ENCODE measurements around the gene MTIF2. TPM values are rescaled to one million over a fixed set of nuclear protein-coding genes. Genes with fewer than 3 reads are reported as not detected.
"Not testable (repeated sequence)": the region's sequence is repeated elsewhere in the genome, so short reads cannot be mapped to it uniquely, and the experiment has no call there.

Gene MTIF2
- total RNA-seq, 2 donors from 2014 or later = 33.9 to 39.4 TPM

DNA sequence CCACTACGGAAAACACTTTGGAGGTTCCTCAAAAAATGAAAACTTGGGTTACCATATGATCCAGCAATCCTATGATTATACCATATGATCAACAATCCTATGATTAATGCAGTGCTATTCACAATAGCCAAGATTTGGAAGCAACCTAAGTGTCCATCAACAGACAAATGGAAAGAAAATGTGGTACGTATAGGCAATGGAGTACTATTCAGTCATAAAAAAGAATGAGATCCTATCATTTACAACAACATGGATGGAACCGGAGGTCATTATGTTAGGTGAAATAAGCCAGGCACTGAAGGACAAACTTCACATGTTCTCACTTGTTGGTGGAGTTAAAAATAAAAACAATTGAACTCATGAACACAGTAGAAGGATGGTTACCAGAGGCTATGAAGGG, 64.5 kb downstream of the MTIF2 start:
- H3K27me3 Mint-ChIP-seq = no peaks in the 10 kb centered on the region
- H3K9me3 Mint-ChIP-seq = peaks cover 2% of the 10 kb centered on the region
- H3K27ac Mint-ChIP-seq = no peak overlapping the region
- no peak overlapping the region for H3K4me3 Mint-ChIP-seq
- DNase-seq (ENCODE audit: low spot score) = no peak
- no peaks in the 10 kb centered on the region for H3K4me1 Mint-ChIP-seq (ENCODE audit: low read depth in 2 of 2)
- H3K36me3 Mint-ChIP-seq = peaks cover 23% of the 10 kb centered on the region
- ATAC-seq = no peak

DNA sequence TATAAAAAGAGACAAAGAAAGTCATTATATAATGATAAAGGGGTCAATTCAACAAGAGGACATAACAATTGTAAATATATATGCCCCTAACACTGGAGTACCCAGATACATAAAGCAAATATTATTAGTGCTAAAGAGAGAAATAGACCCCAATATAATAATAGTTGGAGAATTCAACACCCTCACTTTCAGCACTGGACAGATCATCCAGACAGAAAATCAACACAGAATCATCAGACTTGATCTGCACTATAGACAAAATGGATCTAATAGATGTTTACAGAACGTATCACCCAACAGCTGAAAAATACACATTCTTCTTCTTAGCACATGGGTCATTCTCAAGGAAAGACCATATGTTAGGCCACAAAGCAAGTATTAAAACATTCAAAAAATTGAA, 68.6 kb downstream of the MTIF2 start:
- Mint-ChIP-seq H3K4me3 (no peak overlapping the region), H3K27ac (no peak overlapping the region), H3K4me1 (ENCODE audit: low read depth in 2 of 2) (no peaks in the 10 kb centered on the region), H3K9me3 (peaks cover 4% of the 10 kb centered on the region), H3K36me3 (peaks cover 35% of the 10 kb centered on the region), H3K27me3 (no peaks in the 10 kb centered on the region)
- ATAC-seq (no peak), DNase-seq (ENCODE audit: low spot score) (no peak)

DNA sequence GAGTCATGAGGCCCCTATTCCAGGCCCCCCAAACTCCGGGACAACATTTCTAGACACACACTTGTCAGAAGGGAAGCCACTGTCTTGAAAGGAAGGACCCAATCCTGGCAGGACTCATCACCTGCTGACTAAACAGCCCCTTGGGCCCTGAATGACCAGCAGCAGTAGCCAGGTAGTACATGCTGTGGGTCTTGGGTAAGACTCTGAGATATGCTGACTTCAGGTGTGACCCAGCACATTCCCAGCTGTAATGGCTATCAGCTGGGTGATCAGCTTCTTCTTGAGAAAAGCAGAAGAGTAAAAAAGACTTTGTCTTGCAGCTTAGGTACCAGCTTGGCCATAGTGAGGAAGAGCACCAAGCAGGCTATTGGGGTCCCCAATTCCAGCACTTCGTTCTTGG, 72.5 kb downstream of the MTIF2 start:
- DNase-seq (ENCODE audit: low spot score) = no peak
- no peak overlapping the region for H3K27ac Mint-ChIP-seq
- ATAC-seq = no peak
- H3K27me3 Mint-ChIP-seq = no peaks in the 10 kb centered on the region
- no peaks in the 10 kb centered on the region for H3K4me1 Mint-ChIP-seq (ENCODE audit: low read depth in 2 of 2)
- H3K9me3 Mint-ChIP-seq = peaks cover 4% of the 10 kb centered on the region
- H3K4me3 Mint-ChIP-seq = no peak overlapping the region
- peaks cover 33% of the 10 kb centered on the region for H3K36me3 Mint-ChIP-seq

DNA sequence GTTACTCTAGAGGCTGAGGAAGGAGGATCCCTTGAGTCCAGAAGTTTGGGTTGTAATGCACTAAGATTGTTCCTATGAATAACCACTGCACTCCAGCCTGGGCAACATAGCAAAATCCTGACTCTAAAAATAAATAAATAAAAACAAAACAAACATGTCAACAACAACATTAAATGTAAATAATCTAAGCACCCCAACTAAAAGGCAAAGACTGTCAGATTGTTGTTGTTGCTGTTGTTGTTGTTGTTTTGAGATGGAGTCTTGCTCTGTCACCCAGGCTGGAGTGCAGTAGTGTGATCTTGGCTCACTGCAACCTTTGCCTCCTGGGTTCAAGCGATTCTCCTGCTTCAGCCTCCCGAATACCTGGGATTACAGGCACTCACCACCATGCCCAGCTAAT, 77.1 kb downstream of the MTIF2 start:
- DNase-seq (ENCODE audit: low spot score); H3K4me3 Mint-ChIP-seq; H3K4me1 Mint-ChIP-seq (ENCODE audit: low read depth in 2 of 2); H3K27ac Mint-ChIP-seq; H3K9me3 Mint-ChIP-seq; ATAC-seq; H3K27me3 Mint-ChIP-seq: not testable (repeated sequence)
- peaks cover 12% of the 10 kb centered on the region for H3K36me3 Mint-ChIP-seq

- H3K4me1 Mint-ChIP-seq (ENCODE audit: low read depth in 2 of 2); H3K27me3 Mint-ChIP-seq: not testable (repeated sequence)
Observed at GRCh38 chr2:55186837-55187236, 82.2 kb downstream of the MTIF2 start.

More at GRCh38 chr2:55186837-55187236, 82.2 kb downstream of the MTIF2 start:
- not testable (repeated sequence) for DNase-seq (ENCODE audit: low spot score); ATAC-seq; H3K4me3 Mint-ChIP-seq; H3K27ac Mint-ChIP-seq; H3K9me3 Mint-ChIP-seq
- peaks cover 12% of the 10 kb centered on the region for H3K36me3 Mint-ChIP-seq

Other genes with a start within 250 kb of the MTIF2 start
- 100 to 1,000 TPM; 126 to 161 TPM for gene RTN4, start 218.8 kb downstream of the MTIF2 start, total RNA-seq
- 10 to 100 TPM in 1 of 2 donors, 1 to 10 TPM in 1; 9.7 to 13.1 TPM for gene CLHC1, start 36.9 kb downstream of the MTIF2 start, total RNA-seq
- gene RPS27A, start 36.5 kb downstream of the MTIF2 start, total RNA-seq = 100 to 1,000 TPM; 746 to 804 TPM
- 10 to 100 TPM; 15.1 to 49.4 TPM for gene CCDC88A, start 150.6 kb upstream of the MTIF2 start, total RNA-seq